Thoracic aorta (tissue), 2 donors: ENCODE data around the gene FARP1. TPM values are rescaled to one million over a fixed set of nuclear protein-coding genes. Genes with fewer than 3 reads are reported as not detected.

Experiments
- ATAC-seq: fragments of 150-250 bp; one replicate; pipeline ENCODE4 v1.8.0; 2017; ENCODE audit warnings: low read depth; ENCODE audit not compliant: insufficient number of reproducible peaks, low FRiP score
- DNase-seq: peaks from one replicate; pipeline ENCODE4 v3.0.0-alpha.2; 2020; ENCODE audit warnings: low spot score
- H3K27ac ChIP-seq, 2 donors: fragments of 200-600 bp; sonication (generic); 1 replicate in 1 of 2; 2 replicates in 1 of 2; pipeline ENCODE4 v1.5.1; 2016; ENCODE audit warnings: mild to moderate bottlenecking in 2 of 2, moderate library complexity in 2 of 2
- H3K27me3 ChIP-seq: fragments of 200-600 bp; sonication (generic); replicated peaks from 2 replicates; pipeline ENCODE4 v1.6.0; 2016; ENCODE audit warnings: mild to moderate bottlenecking; ENCODE audit not compliant: insufficient read depth
- H3K36me3 ChIP-seq: fragments of 200-600 bp; sonication (generic); one replicate; pipeline ENCODE4 v1.5.1; 2016
- H3K4me1 ChIP-seq, 2 donors: fragments of 200-600 bp; sonication (generic); 1 replicate in 1 of 2; 2 replicates in 1 of 2; pipeline versions ENCODE4 v1.5.1 to v1.6.0; 2016; ENCODE audit warnings: low read depth in 2 of 2, mild to moderate bottlenecking in 1 of 2; ENCODE audit not compliant: control insufficient read depth in 1 of 2
- H3K4me3 ChIP-seq: fragments of 200-600 bp; sonication (generic); 2 replicates; pipeline ENCODE4 v1.5.1; 2016; ENCODE audit warnings: mild to moderate bottlenecking
- H3K9me3 ChIP-seq: fragments of 200-600 bp; sonication (generic); 2 replicates; pipeline ENCODE4 v1.5.1; 2016
- CTCF ChIP-seq: fragments of 200-600 bp; sonication (generic); IDR thresholded peaks from one replicate; pipeline ENCODE4 v1.5.1; 2019; ENCODE audit warnings: antibody characterized with exemption
- total RNA-seq, 2 donors: library from RNA; depleted of rRNA; stranded (reverse); fragments of >200 nt; gene quantifications; one replicate each; pipeline versions ENCODE4 v1.1.0 to v1.2.3, GENCODE V29; 2016

Gene FARP1
- total RNA-seq, 2 donors from 2014 or later = 17.6 to 30.3 TPM

DNA sequence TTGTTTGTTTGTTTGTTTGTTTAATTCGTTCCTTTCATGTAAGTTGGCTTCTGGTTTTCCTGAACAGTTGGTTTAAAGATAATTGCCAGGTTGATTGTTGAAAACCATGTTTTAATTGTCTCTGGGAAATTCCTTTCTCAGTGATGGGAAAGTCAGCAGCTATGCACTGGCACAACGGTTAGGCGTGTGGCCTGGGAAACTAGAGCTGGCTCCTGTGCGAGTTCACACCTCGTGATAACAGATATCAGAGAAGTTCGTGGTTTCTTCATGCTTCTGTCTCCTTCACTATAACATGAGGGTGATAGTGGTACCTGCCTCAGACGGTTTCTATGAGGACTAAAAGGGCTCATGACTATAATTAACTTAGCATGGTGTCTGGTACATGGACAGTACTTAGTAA, 280.5 kb downstream of the FARP1 start:
- no peaks in the 10 kb centered on the region for H3K36me3 ChIP-seq

DNA sequence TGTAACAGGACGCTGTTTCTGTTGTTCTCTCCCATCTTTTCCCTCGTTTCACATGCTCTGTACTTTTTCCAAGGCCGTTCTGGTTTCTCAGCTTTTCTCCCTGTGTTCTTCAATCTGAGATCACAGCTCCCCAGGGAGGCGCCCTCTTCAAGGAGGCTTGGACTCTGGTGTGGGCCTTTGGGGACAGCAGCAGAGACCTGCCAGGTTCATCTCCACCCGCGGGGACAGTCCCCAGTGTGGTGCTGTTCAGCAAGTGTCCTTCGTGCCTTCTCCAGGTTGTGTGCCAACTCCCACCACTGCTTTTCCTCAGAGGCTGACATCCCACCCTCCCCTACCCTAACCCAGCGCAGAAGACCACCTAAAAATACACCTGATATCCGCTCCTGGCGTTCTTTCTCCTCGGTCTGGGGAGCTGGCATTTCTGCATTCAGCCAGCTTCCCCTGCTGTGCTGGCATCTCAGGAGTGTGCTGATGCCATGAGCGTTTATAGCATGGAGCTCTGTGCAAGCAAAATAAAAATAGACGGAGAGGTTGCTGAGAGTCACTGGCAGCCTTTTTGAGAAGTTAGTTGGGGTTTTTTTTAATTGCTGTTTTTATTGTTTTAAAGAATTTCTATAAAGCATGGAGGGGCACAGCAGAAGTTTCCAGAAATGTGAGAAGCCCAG, 284.6 kb downstream of the FARP1 start:
- Histone ChIP-seq H3K27ac (no peak overlapping the region), H3K36me3 (no peaks in the 10 kb centered on the region), H3K27me3 (no peaks in the 10 kb centered on the region), H3K4me3 (no peak overlapping the region), H3K9me3 (no peaks in the 10 kb centered on the region), H3K4me1 (no peaks in the 10 kb centered on the region)
- DNase-seq (no peak), ATAC-seq (no peak)
- TF ChIP-seq CTCF = no peak

More for the DNA sequence above, 280.5 kb downstream of the FARP1 start:
- ATAC-seq (no peak), DNase-seq (no peak)
- Histone ChIP-seq H3K4me1 (no peaks in the 10 kb centered on the region), H3K9me3 (no peaks in the 10 kb centered on the region), H3K4me3 (no peak overlapping the region), H3K27ac (no peak overlapping the region), H3K27me3 (no peaks in the 10 kb centered on the region)
- TF ChIP-seq CTCF = no peak

DNA sequence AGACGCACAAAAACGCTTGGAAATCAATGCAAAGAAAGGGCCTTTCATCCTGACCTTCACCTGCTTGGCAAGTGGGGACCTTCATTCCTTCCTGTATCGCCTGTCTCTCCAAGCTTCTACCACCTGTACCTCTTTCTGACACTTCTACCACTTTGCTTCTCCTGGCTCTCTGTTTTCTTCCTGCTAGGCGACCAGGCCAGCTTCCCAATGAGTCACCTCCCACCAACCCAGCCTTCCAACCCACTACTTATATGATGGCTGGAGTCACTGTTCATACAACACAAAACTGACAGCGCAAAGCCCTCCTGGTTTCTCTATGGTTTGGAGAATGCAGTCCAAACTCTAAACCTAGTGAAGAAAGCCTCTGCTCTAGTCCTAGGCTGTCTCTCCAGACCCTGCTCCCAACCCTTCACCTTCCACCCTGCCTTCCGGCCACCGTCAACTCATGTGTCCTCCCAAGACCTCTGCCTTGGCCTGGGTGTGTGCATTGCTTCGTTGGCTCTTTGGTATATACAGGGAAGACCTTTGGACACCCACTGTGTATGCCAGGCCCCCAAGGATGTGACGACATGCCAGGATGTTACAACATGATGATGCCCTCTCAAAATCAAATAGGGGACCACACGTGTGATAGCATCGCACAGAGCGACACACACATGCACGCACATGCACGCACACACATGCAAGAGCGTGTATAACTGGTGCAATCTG, 285.5 kb downstream of the FARP1 start:
- Histone ChIP-seq H3K27ac (no peak overlapping the region), H3K36me3 (no peaks in the 10 kb centered on the region), H3K9me3 (no peaks in the 10 kb centered on the region), H3K4me1 (no peaks in the 10 kb centered on the region), H3K27me3 (no peaks in the 10 kb centered on the region), H3K4me3 (no peak overlapping the region)
- TF ChIP-seq CTCF = no peak
- DNase-seq (no peak), ATAC-seq (no peak)

- DNase-seq = no peak
- H3K27me3 ChIP-seq = no peaks in the 10 kb centered on the region
- no peak overlapping the region for H3K27ac ChIP-seq
- no peak for TF ChIP-seq CTCF
- no peaks in the 10 kb centered on the region for H3K9me3 ChIP-seq
- H3K4me3 ChIP-seq = no peak overlapping the region
- H3K36me3 ChIP-seq = no peaks in the 10 kb centered on the region
- H3K4me1 ChIP-seq = no peaks in the 10 kb centered on the region
- no peak for ATAC-seq
Observed at GRCh38 chr13:98429081-98429480, 286.2 kb downstream of the FARP1 start.

DNA sequence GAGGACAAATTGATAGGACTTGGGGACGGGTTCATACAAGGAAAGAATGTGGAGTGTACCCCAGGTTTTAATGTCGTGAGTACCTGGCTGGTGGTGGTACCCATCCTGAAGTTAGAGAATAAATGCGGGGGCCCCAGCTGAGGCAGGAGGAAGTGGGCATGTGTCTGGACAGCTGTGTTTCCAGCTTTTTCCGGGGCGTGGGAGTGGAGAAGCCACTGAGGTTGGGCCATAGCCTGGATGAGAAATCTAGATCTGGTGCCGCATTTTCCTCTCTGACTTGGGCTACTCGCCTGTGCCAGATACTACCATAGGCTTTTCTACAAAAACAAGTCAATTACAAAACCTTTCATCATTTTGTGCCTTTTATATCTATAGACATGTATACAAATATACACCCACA, 286.6 kb downstream of the FARP1 start:
- no peak for TF ChIP-seq CTCF
- no peak overlapping the region for H3K27ac ChIP-seq
- DNase-seq (no peak), ATAC-seq (no peak)
- no peak overlapping the region for H3K4me3 ChIP-seq
- no peaks in the 10 kb centered on the region for H3K36me3 ChIP-seq
- no peaks in the 10 kb centered on the region for H3K9me3 ChIP-seq
- H3K4me1 ChIP-seq = no peaks in the 10 kb centered on the region
- H3K27me3 ChIP-seq = no peaks in the 10 kb centered on the region
